Esophagus muscularis mucosa (tissue), 4 donors: ENCODE results near the gene TAL1. TPM values are rescaled to one million over a fixed set of nuclear protein-coding genes. Genes with fewer than 3 reads are reported as not detected.

ENCODE experiments used
- DNase-seq: peaks from one replicate; pipeline ENCODE4 v3.0.0-alpha.2; 2017; ENCODE audit errors: extremely low spot score
- H3K27ac ChIP-seq, 4 donors: fragments of 200-600 bp; sonication (generic); replicated peaks in 1 of 4; 1 replicate in 3 of 4; 2 replicates in 1 of 4; pipeline ENCODE4 v1.5.1; 2016 to 2019; ENCODE audit warnings: mild to moderate bottlenecking in 1 of 4
- H3K27me3 ChIP-seq, 4 donors: fragments of 200-600 bp; sonication (generic); one replicate each; pipeline versions ENCODE4 v1.5.1 to v1.6.0; 2016 to 2019
- H3K36me3 ChIP-seq, 4 donors: fragments of 200-600 bp; sonication (generic); one replicate each; pipeline ENCODE4 v1.5.1; 2016 to 2019
- H3K4me1 ChIP-seq, 4 donors: fragments of 200-600 bp; sonication (generic); one replicate each; pipeline ENCODE4 v1.5.1; 2016 to 2019
- H3K4me3 ChIP-seq, 4 donors: fragments of 200-600 bp; sonication (generic); 1 replicate in 2 of 4; 2 replicates in 2 of 4; pipeline ENCODE4 v1.5.1; 2016 to 2019; ENCODE audit warnings: mild to moderate bottlenecking in 4 of 4, moderate library complexity in 1 of 4
- H3K9me3 ChIP-seq, 4 donors: fragments of 200-600 bp; sonication (generic); 1 replicate in 3 of 4; 2 replicates in 1 of 4; pipeline ENCODE4 v1.5.1; 2016 to 2019
- CTCF ChIP-seq, 3 experiments: fragments of 200-600 bp in 2 of 3; fragments of 450-650 bp in 1 of 3; sonication (generic) in 2 of 3; IDR thresholded peaks; one replicate each; pipeline ENCODE4 v1.5.1; 2017 to 2019; ENCODE audit warnings: antibody characterized with exemption in 3 of 3, mild to moderate bottlenecking in 2 of 3, moderate library complexity in 1 of 3
- EP300 ChIP-seq: sonication (generic); formaldehyde crosslinking; IDR thresholded peaks from one replicate; pipeline ENCODE4 v1.6.1; 2017; ENCODE audit warnings: antibody characterized with exemption
- POLR2A ChIP-seq: fragments of 450-650 bp; IDR thresholded peaks from one replicate; pipeline ENCODE4 v1.6.1; 2017; ENCODE audit warnings: antibody characterized with exemption, moderate library complexity, mild to moderate bottlenecking, low read depth
- POLR2AphosphoS5 ChIP-seq, 2 donors: sonication (generic); formaldehyde crosslinking; IDR thresholded peaks; one replicate each; pipeline ENCODE4 v1.6.1; 2017; ENCODE audit warnings: antibody characterized with exemption in 2 of 2
- WGBS: methylation state at CpG from one replicate; pipeline ENCODE4 v1.1.5; 2018; 5-methylcytosine and 5-hydroxymethylcytosine counted together
- intact Hi-C: fragments of 100-400 bp; cut with DNase I; formaldehyde crosslinking; loops from one replicate; pipeline ENCODE4 v1.15.1; 2023
- total RNA-seq, 4 donors: library from RNA; depleted of rRNA; stranded (reverse); fragments of >200 nt; gene quantifications; one replicate each; pipeline versions ENCODE4 v1.1.0 to v1.2.1, GENCODE V29; 2016

TAL1 gene
- total RNA-seq, 4 donors from 2014 or later, result 2.5 to 4.8 (median 4.1) TPM

DNA sequence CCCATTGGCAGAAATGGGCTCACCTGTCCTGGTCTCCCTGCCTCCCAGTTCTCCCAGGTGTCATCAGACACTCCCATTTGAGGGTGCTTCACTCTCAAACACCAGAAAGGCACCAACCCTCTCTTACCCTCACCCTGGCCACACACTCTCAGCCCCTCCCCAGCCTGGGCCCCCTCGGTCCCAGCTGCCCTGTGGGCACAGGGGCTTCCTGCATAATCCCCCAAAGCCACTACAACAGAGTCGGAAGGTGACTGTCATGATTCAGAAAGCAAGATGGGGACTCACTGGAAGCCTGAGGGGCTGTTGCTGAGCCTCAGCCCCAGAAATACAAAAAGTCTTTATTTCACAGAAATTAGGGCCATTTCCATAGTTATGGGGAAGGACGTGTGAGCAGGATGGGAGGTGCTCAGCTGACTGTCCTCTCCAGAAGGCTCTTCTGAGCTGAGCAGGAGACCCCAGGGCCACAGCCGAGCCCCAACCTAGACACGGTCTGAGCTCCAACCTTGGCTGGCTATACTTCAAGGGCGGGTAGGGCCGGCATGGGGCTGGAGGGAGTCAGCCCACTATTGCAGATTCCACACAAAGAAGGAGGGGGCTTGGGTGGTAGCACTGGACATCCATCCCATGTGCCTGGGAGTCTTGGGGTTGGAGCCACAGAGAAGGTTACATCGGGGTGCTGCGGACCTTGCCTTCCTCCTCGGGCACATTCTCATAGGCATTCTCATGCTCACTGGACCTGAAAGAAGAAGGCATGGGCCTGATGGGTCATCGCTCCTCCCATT is 48.5 kb downstream of the TAL1 start:
- whole genome bisulfite sequencing, result 85% methylated on average over 9 of the region's 11 CpGs
- peak; percentile 82 for DNase-seq
- Histone ChIP-seq H3K4me1 (peaks cover 15 to 19% (median 17%) of the 10 kb centered on the region in 4 donors), H3K36me3 (no peaks in the 10 kb centered on the region), H3K9me3 (no peaks in the 10 kb centered on the region), H3K27ac (no peak overlapping the region), H3K27me3 (peaks cover 0 to 39% (median 0%) of the 10 kb centered on the region in 4 donors), H3K4me3 (no peak overlapping the region)
- intact Hi-C loops, result no loop called here
- TF ChIP-seq POLR2AphosphoS5 (IDR thresholded peaks at IDR 0.05) (no peak), EP300 (no peak), CTCF (IDR thresholded peaks at IDR 0.05) (no peak), POLR2A (no peak)

DNA sequence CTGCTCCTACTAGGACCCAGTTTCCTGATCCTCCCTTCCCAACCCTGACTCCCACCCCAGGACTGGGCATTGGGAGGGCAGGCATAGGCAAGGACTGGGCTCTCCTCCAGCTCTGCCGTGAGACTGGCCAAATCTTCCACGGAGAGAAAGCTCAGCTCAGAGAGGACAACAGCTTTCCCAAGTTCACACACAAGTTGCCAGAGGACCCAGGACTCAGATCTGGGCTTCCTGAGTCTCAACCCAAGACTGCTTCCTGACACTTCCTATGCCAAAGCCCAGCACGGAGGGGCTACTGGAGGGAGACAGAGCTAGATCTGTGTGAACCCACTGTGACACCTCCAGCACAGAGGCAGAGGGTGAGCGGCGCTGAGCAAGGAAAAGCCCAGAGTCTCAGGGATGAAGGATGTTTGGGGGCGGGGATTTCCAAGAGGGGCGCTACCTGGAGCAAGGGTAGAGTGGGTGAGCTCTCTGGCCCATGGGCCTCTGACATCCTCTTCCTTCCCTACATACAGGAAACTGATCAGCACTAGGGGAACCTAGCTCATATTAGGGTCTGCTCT is 49.3 kb downstream of the TAL1 start:
- intact Hi-C loops, result no loop called here

DNA sequence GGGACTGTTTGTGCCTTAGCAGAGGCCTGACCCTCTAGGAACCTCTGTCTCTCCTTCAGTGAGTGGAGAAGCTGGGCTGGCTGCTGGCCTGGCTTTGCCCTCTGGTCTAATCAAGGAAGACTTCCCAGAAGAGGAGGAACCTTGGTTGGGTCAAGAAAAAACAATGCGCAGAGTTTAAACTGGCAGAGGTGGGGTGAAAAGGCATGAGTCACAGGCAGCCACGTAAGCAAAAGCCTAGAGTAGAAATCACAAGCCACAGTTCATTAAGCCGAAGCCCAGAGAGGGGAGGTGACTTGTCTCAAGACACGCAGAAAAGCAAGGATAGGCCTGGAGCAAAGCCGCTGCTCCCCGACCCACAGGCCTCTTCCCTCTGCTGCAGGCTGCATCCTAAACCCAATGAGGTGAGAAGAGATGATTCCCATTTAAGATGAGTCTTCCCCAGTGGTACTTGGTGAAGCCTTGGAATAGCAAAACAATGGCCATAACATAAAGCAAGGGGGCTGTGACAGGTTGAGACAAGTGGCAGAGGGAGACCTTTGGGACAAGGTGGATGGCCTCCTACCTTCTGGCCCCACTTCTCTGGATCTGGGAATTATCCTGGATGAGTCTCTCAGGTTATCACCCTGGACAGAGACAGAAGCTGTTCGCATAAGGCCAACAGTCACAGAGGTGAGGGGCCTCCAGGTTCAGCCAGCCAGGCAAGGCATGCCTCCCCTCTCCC is 49.9 kb downstream of the TAL1 start:
- DNase-seq, result peak; percentile 68

More for the DNA sequence above, 49.3 kb downstream of the TAL1 start:
- Histone ChIP-seq H3K9me3 (no peaks in the 10 kb centered on the region), H3K27ac (no peak overlapping the region), H3K4me1 (peaks cover 15 to 19% (median 17%) of the 10 kb centered on the region in 4 donors), H3K27me3 (peaks cover 0 to 39% (median 0%) of the 10 kb centered on the region in 4 donors), H3K36me3 (no peaks in the 10 kb centered on the region), H3K4me3 (no peak overlapping the region)
- WGBS, result 66% methylated on average over 7 of the region's 7 CpGs
- DNase-seq, result peak; percentile 78
- no peak for TF ChIP-seq CTCF (IDR thresholded peaks at IDR 0.05)
- TF ChIP-seq POLR2AphosphoS5 (IDR thresholded peaks at IDR 0.05), result no peak
- no peak for TF ChIP-seq POLR2A
- TF ChIP-seq EP300, result no peak

More for the DNA sequence above, 49.9 kb downstream of the TAL1 start:
- TF ChIP-seq CTCF (IDR thresholded peaks at IDR 0.05), result no peak
- no peak for TF ChIP-seq EP300
- no peak for TF ChIP-seq POLR2AphosphoS5 (IDR thresholded peaks at IDR 0.05)
- no peak for TF ChIP-seq POLR2A
- H3K36me3 ChIP-seq, result no peaks in the 10 kb centered on the region
- no peak overlapping the region for H3K4me3 ChIP-seq
- H3K4me1 ChIP-seq, result peaks cover 15 to 19% (median 17%) of the 10 kb centered on the region in 4 donors
- intact Hi-C loops, result no loop called here
- no peaks in the 10 kb centered on the region for H3K9me3 ChIP-seq
- WGBS, result 72% methylated on average over 7 of the region's 7 CpGs
- H3K27me3 ChIP-seq, result peaks cover 0 to 39% (median 0%) of the 10 kb centered on the region in 4 donors
- no peak overlapping the region for H3K27ac ChIP-seq
